AG09319 (cell line): Measurements from ENCODE around the gene AVP.

Experiments
- DNase-seq: peaks from one replicate; pipeline ENCODE4 v3.0.0-alpha.2; 2010; ENCODE audit warnings: low read depth; ENCODE audit errors: extremely low read depth
- CTCF ChIP-seq: IDR thresholded peaks from 2 replicates; pipeline ENCODE4 v1.5.1; 2011; ENCODE audit warnings: low read depth, mild to moderate bottlenecking, inconsistent platforms, low read length, moderate library complexity

The AVP gene

GRCh38 chr20:3072530-3073250 is 11.8 kb downstream of the AVP start:
- DNase-seq, result no peak
- TF ChIP-seq CTCF, result no peak

- TF ChIP-seq CTCF, result no peak
- no peak for DNase-seq
Measured at GRCh38 chr20:3071610-3072529, 12.7 kb downstream of the AVP start, which contains the start of gene OXT. Gene OXT (plus strand): TSS chr20:3071620. CDS start chr20:3071656, 36 bp downstream.

GRCh38 chr20:3071266-3071609 is 13.3 kb downstream of the AVP start:
- no peak for DNase-seq
- no peak for TF ChIP-seq CTCF

GRCh38 chr20:3070725-3071124 is 13.8 kb downstream of the AVP start:
- no peak for DNase-seq
- TF ChIP-seq CTCF, result no peak

GRCh38 chr20:3068986-3069900 is 15.3 kb downstream of the AVP start:
- no peak for TF ChIP-seq CTCF
- DNase-seq, result no peak

- TF ChIP-seq CTCF, result no peak
- DNase-seq, result no peak
Measured at GRCh38 chr20:3068075-3068474, 16.4 kb downstream of the AVP start.
